NCI-H1436 treated with DMSO at 0.1 percent for 48 hours (cell line): ENCODE data around the gene MAP4K1.
"Not testable (repeated sequence)": the region's sequence is repeated elsewhere in the genome, so short reads cannot be mapped to it uniquely, and the experiment has no call there.

Experiments used
- DNase-seq: peaks from one replicate; lab custom pipeline; 2025; lab: John Stamatoyannopoulos, UW

Gene MAP4K1

GRCh38 chr19:38569368-38569983 lies 48.3 kb downstream of the MAP4K1 start:
- no peak for DNase-seq

GRCh38 chr19:38565691-38566105 lies 52.1 kb downstream of the MAP4K1 start:
- DNase-seq = no peak

GRCh38 chr19:38564981-38565690 lies 52.6 kb downstream of the MAP4K1 start:
- no peak for DNase-seq

- no peak for DNase-seq
Measured at GRCh38 chr19:38563475-38563874, 54.3 kb downstream of the MAP4K1 start.

- no peak for DNase-seq
Measured at GRCh38 chr19:38562096-38562495, 55.7 kb downstream of the MAP4K1 start.

- no peak for DNase-seq
Measured at GRCh38 chr19:38561658-38562057, 56.1 kb downstream of the MAP4K1 start.

GRCh38 chr19:38561053-38561606 lies 56.6 kb downstream of the MAP4K1 start:
- no peak for DNase-seq

- no peak for DNase-seq
Measured at GRCh38 chr19:38559428-38560401, 58.0 kb downstream of the MAP4K1 start.

- DNase-seq = not testable (repeated sequence)
Measured at GRCh38 chr19:38558933-38559332, 58.8 kb downstream of the MAP4K1 start.

GRCh38 chr19:38557205-38557799 lies 60.5 kb downstream of the MAP4K1 start:
- DNase-seq = no peak

- no peak for DNase-seq
Measured at GRCh38 chr19:38556521-38557174, 61.1 kb downstream of the MAP4K1 start.

- no peak for DNase-seq
Measured at GRCh38 chr19:38555200-38555599, 62.6 kb downstream of the MAP4K1 start.

GRCh38 chr19:38554676-38555141 lies 63.0 kb downstream of the MAP4K1 start:
- DNase-seq = no peak

GRCh38 chr19:38553239-38553638 lies 64.5 kb downstream of the MAP4K1 start:
- not testable (repeated sequence) for DNase-seq

- DNase-seq = no peak
Measured at GRCh38 chr19:38551450-38551813, 66.3 kb downstream of the MAP4K1 start.

- DNase-seq = no peak
Measured at GRCh38 chr19:38550376-38550775, 67.4 kb downstream of the MAP4K1 start.

- no peak for DNase-seq
Measured at GRCh38 chr19:38549942-38550341, 67.8 kb downstream of the MAP4K1 start.

GRCh38 chr19:38549061-38549460 lies 68.7 kb downstream of the MAP4K1 start:
- DNase-seq = no peak

- DNase-seq = no peak
Measured at GRCh38 chr19:38547421-38547820, 70.3 kb downstream of the MAP4K1 start.

- no peak for DNase-seq
Measured at GRCh38 chr19:38545596-38545995, 72.2 kb downstream of the MAP4K1 start.
